NB4 (cell line): ENCODE data around the gene LMNA.
A peak's percentile ranks its signal among the peaks of the same experiment; 100 is the strongest.

Experiments used
- DNase-seq: peaks from one replicate; pipeline ENCODE4 v3.0.0; 2010; ENCODE audit warnings: low read depth
- H3K4me3 ChIP-seq: one replicate; pipeline ENCODE4 v1.5.1; 2011; ENCODE audit warnings: mild to moderate bottlenecking, low read depth, low read length, moderate library complexity
- MAX ChIP-seq: IDR thresholded peaks from 2 replicates; pipeline ENCODE4 v1.6.1; 2011; ENCODE audit warnings: low read depth, low read length
- MYC ChIP-seq: IDR thresholded peaks from 2 replicates; pipeline ENCODE4 v1.6.1; 2011; ENCODE audit warnings: low read depth, low read length
- POLR2A ChIP-seq: IDR thresholded peaks from 2 replicates; pipeline ENCODE4 v1.6.1; 2011; ENCODE audit warnings: mild to moderate bottlenecking; ENCODE audit not compliant: insufficient read length; ENCODE audit errors: extremely low read depth
- TF ChIP-seq, protein P1 (sequence below): IDR thresholded peaks from one replicate; pipeline ENCODE4 v1.5.1; 2012; ENCODE audit warnings: low read depth, low read length

The LMNA gene

GRCh38 chr1:156134716-156135435 is 20.4 kb downstream of the LMNA start:
- no peak overlapping the region for H3K4me3 ChIP-seq
- no peak for DNase-seq
- no peak for TF ChIP-seq MYC
- no peak for TF ChIP-seq MAX
- TF ChIP-seq, protein P1, sequence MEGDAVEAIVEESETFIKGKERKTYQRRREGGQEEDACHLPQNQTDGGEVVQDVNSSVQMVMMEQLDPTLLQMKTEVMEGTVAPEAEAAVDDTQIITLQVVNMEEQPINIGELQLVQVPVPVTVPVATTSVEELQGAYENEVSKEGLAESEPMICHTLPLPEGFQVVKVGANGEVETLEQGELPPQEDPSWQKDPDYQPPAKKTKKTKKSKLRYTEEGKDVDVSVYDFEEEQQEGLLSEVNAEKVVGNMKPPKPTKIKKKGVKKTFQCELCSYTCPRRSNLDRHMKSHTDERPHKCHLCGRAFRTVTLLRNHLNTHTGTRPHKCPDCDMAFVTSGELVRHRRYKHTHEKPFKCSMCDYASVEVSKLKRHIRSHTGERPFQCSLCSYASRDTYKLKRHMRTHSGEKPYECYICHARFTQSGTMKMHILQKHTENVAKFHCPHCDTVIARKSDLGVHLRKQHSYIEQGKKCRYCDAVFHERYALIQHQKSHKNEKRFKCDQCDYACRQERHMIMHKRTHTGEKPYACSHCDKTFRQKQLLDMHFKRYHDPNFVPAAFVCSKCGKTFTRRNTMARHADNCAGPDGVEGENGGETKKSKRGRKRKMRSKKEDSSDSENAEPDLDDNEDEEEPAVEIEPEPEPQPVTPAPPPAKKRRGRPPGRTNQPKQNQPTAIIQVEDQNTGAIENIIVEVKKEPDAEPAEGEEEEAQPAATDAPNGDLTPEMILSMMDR, result no peak
- TF ChIP-seq POLR2A, result no peak

DNA sequence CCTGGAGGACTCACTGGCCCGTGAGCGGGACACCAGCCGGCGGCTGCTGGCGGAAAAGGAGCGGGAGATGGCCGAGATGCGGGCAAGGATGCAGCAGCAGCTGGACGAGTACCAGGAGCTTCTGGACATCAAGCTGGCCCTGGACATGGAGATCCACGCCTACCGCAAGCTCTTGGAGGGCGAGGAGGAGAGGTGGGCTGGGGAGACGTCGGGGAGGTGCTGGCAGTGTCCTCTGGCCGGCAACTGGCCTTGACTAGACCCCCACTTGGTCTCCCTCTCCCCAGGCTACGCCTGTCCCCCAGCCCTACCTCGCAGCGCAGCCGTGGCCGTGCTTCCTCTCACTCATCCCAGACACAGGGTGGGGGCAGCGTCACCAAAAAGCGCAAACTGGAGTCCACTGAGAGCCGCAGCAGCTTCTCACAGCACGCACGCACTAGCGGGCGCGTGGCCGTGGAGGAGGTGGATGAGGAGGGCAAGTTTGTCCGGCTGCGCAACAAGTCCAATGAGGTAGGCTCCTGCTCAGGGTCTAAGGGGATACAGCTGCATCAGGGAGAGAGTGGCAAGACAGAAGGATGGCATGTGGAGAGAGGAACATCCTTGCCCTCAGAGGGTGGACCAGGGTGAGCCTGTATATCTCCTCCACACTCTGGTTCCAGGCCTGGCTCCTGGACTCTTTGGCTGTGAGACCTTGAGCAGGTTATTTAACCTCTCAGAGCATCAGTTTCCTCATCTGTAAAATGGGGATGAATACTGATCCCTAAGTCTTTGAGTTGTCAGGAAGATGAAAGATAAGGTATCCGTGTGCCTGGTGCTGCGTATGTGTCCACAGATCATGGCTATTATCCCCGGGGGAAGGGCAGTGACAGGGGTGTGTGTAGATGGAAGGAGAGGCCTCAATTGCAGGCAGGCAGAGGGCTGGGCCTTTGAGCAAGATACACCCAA is 21.7 kb downstream of the LMNA start:
- TF ChIP-seq MAX (no peak), MYC (no peak), POLR2A (no peak)
- TF ChIP-seq, protein P1, result no peak
- no peak overlapping the region for H3K4me3 ChIP-seq
- DNase-seq, result no peak

- H3K4me3 ChIP-seq, result no peak overlapping the region
- no peak for DNase-seq
- TF ChIP-seq, protein P1, result peak; percentile 23
- no peak for TF ChIP-seq POLR2A
These were observed 22.5 kb downstream of the LMNA start for GRCh38 chr1:156136970-156137483.

- no peak overlapping the region for H3K4me3 ChIP-seq
- TF ChIP-seq MAX (no peak), MYC (no peak), POLR2A (no peak)
- TF ChIP-seq, protein P1, result no peak
- DNase-seq, result no peak
These were observed 24.0 kb downstream of the LMNA start for GRCh38 chr1:156138458-156138867.

DNA sequence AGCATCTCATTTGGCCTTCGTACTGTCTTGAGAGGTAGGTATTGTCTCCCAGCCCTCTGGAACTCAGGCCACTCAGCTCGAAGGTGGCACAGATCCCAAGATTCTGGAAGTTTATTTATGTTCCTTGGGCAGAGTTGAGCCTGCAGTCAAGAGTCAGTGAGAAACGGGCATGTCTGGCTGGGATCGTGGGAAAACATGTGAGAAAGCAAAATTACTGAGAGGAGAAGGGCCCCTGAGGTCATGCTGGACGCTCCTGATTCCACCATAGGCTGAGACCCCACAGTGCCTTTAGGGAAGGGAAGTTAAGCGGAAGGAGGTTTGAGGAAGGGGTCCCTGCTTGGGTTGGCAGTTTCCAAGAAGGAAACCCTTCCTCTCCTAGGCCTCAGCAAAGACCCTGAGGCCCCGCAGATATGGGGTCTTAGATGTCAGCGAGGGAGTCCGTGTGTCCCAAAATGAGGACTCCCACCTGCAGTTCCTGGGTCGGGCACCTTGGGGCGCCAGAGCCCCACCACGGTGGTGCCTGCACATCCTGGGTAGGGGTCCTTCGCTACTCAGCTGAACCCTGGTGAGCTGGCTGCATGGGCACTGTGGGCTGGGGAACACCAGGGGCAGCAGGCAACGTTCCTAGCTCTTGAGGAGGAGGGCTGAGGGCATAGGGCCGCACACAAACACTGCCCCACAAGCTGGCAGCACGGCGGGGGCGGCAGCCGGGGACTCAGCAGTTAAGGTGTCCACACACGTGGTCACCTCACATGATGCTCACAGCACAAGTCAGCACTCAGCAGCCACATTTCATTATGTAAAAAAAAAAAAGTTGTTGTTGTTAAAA is 26.6 kb downstream of the LMNA start:
- no peak overlapping the region for H3K4me3 ChIP-seq
- DNase-seq, result peak; percentile 41
- TF ChIP-seq, protein P1, result peak; percentile 70
- TF ChIP-seq MYC (no peak), MAX (no peak), POLR2A (no peak)
